C4-2B (cell line): Measurements from ENCODE around the gene PDCD11.

Experiments used
- H3K27ac ChIP-seq: fragments of 450-650 bp; 2 replicates; pipeline ENCODE4 v1.5.1; 2017
- ZFX ChIP-seq: fragments of 450-650 bp; IDR thresholded peaks from 2 replicates; pipeline ENCODE4 v1.6.1; 2017
- TF ChIP-seq, protein P1 (sequence below): fragments of 450-650 bp; conservative IDR thresholded peaks from 2 replicates; pipeline ENCODE4 v1.5.1; 2017; ENCODE audit warnings: mild to moderate bottlenecking

PDCD11 gene

DNA sequence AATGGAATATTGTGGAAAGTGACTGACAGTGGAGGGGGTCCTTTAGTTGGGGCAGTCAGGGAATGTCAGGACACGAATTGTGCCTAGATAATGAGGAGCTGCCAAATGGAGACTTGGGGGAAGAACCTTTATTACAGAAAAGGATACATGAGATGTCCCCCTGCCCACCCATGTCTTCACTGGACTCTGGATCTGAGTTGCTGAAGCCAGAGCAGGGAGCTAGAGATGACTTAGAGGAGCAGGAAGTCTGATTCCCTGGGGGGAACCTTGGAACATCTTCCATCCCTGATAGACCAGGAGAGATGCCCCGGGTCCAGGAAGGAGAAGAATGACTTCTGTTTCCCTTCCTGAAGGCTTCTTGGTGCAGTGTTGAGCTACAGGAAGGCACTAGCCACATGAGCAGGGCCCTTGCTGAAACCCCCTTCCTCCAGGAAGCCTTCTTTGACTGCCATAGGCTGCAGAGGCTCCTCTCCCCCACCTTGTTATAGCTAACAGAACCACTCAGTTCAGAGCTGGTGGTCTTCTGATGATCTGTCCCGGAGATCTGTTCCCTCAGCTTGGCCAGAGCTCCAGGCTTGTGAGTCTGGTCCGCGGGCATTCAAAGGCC is 96.3 kb downstream of the PDCD11 start:
- H3K27ac ChIP-seq: no peak overlapping the region
- TF ChIP-seq ZFX: no peak
- TF ChIP-seq, protein P1, sequence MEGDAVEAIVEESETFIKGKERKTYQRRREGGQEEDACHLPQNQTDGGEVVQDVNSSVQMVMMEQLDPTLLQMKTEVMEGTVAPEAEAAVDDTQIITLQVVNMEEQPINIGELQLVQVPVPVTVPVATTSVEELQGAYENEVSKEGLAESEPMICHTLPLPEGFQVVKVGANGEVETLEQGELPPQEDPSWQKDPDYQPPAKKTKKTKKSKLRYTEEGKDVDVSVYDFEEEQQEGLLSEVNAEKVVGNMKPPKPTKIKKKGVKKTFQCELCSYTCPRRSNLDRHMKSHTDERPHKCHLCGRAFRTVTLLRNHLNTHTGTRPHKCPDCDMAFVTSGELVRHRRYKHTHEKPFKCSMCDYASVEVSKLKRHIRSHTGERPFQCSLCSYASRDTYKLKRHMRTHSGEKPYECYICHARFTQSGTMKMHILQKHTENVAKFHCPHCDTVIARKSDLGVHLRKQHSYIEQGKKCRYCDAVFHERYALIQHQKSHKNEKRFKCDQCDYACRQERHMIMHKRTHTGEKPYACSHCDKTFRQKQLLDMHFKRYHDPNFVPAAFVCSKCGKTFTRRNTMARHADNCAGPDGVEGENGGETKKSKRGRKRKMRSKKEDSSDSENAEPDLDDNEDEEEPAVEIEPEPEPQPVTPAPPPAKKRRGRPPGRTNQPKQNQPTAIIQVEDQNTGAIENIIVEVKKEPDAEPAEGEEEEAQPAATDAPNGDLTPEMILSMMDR: no peak

DNA sequence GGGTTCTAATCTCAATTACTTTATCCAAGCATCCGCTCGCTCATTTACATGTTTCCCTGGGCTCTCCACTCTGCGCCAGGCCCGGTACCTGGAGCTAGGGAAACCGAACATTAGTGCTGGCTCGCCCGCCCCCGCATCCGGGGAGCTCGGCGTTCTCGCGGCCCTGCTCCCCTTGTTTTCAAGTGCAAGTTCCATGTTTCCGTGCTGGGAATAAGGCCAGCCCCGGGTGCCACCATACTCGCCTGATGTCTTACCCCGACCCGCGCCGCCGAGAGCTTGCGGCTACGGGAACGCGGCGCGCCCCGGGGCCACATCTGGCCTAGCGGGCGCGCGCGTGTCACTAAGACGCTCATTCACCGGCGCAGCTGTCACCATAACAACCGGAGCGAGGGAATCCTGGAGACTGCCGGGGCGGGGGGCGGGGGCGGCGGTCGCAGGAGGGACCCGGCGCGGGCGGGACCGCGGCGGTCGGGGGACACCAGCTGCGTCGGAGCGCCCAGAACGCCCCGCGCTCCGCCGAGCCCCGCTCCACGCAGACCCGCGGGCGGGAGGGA is 97.0 kb downstream of the PDCD11 start, which contains the start of gene NEURL1:
NEURL1 (plus strand) TSS at position 344 of the 554 bp plus-strand sequence. CDS start 683 bp downstream, outside the sequence.
- no peak for TF ChIP-seq ZFX
- TF ChIP-seq, protein P1: no peak
- no peak within 1 kb of the TSS for H3K27ac ChIP-seq

DNA sequence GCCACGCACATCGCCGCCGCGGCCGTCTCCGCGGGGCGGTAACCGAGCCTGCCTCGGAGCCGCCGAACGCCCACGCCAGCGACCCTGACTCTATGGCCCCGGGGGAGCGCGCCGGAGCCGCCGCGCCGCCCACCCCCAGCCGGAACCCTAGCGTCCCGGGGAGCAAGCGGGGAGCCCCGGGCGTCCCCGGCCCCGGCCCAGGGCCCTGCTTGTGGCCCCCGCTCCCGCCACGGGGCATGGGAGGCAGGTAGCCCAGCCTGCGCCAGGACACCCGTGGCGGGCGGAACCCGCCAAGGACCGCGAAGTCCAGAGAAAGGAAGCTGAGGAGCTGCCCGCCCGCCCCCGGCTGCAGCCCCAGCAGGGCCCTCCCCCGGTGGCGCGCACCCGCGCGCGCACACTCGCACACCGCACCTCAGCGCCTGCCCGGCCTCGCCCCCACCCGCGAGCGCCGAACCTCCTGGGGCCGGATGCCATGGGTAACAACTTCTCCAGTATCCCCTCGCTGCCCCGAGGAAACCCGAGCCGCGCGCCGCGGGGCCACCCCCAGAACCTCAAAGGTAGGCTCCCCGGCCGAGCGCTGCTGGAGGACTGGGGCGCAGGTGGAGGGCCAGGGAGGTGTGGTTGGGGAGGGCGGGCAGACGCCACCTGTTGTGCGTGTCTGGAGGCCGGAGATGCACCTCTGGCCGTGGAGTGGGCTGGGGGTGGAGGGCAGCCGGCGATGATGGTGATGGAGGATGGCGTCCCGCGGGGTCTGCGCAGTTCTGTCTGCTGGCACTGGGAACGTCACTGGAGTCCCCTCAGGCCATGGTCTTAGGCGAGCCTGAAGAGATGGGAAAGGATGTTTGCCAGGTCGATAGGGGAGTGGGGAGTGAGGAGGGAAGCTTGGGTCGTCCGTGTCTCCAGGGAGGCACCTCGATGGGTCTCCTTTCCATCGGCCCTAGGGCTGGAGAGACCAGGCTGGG is 97.8 kb downstream of the PDCD11 start:
- no peak for TF ChIP-seq ZFX
- TF ChIP-seq, protein P1: no peak
- H3K27ac ChIP-seq: no peak overlapping the region

DNA sequence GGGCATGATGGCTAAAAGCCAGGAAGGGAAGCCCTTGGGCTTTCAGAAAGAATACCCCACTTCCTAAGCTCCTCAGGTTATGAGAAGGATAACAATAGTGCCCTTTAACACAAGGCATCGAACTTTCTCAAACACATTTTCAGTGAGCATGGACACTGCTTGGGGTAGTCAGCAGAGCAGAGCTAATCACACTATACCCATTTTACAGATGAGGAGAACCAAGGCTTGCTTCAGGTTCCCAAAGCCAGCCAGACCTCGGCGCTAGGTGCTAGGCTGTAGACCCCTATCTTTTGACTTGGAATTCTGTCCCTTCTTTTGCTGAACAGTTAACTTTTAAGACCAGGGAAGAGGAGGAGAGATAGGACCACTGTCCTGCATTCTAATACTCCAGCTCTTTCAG is 98.9 kb downstream of the PDCD11 start:
- TF ChIP-seq ZFX: no peak
- TF ChIP-seq, protein P1: no peak
- no peak overlapping the region for H3K27ac ChIP-seq
